Endothelial cell of umbilical vein (primary cell): ENCODE data around the gene PKHD1. TPM values are rescaled to one million over a fixed set of nuclear protein-coding genes. Genes with fewer than 3 reads are reported as not detected.

ENCODE experiments used
- BruUV-seq: library from RNA; stranded (reverse); fragments of 400-500 nt; replicated peaks from 2 replicates; lab custom pipeline; 2021; lab: Mats Ljungman, UMichigan
- CTCF ChIA-PET: fragments of 300-600, 350-600 bp; sonication (Branson Sonifier 250); formaldehyde crosslinking; loops from one replicate; lab custom pipeline; 2021; ENCODE audit warnings: antibody characterized with exemption, inconsistent platforms; lab: Charles Lee
- POLR2A ChIA-PET: fragments of 300-600, 350-600 bp; sonication (Branson Sonifier 250); formaldehyde crosslinking; loops from one replicate; lab custom pipeline; 2021; ENCODE audit warnings: antibody characterized with exemption, inconsistent platforms; lab: Charles Lee
- DNase-seq: peaks from one replicate; pipeline ENCODE4 v3.0.0-alpha.2; 2011; ENCODE audit warnings: low read depth, low spot score
- FAIRE-seq: peaks from 2 replicates; lab custom pipeline; 2011; peaks lifted over from hg19 to GRCh38; lab: Jason Lieb, UNC
- H2AFZ ChIP-seq: 2 replicates; pipeline ENCODE4 v1.6.0; 2012; ENCODE audit warnings: low read depth, low read length, control low read depth, inconsistent platforms
- H3K27ac ChIP-seq: 2 replicates; pipeline ENCODE4 v1.5.1; 2011; ENCODE audit warnings: low read depth, mild to moderate bottlenecking, control low read depth, low read length, moderate library complexity; ENCODE audit not compliant: insufficient read depth
- H3K27me3 ChIP-seq, 2 experiments: 2 replicates each; pipeline versions ENCODE4 v1.6.0 to v1.6.1; 2011; ENCODE audit warnings: low read length in 2 of 2, mixed read lengths in 1 of 2; ENCODE audit not compliant: control insufficient read depth in 2 of 2, insufficient read depth in 2 of 2
- H3K36me3 ChIP-seq, 2 experiments: 2 replicates in 1 of 2; 3 replicates in 1 of 2; pipeline ENCODE4 v1.5.1; 2011; ENCODE audit warnings: low read length in 2 of 2, mild to moderate bottlenecking in 1 of 2, moderate library complexity in 1 of 2; ENCODE audit not compliant: control insufficient read depth in 2 of 2, insufficient read depth in 2 of 2; ENCODE audit errors: extremely low read depth in 1 of 2
- H3K4me1 ChIP-seq: 3 replicates; pipeline ENCODE4 v1.5.1; 2011; ENCODE audit warnings: mild to moderate bottlenecking, low read length; ENCODE audit not compliant: control insufficient read depth, insufficient read depth; ENCODE audit errors: extremely low read depth
- H3K4me2 ChIP-seq: 2 replicates; pipeline ENCODE4 v1.6.1; 2011; ENCODE audit warnings: low read length, control low read depth, mixed read lengths; ENCODE audit not compliant: insufficient read depth
- H3K4me3 ChIP-seq, 3 experiments: fragments of 200-600 bp in 1 of 3; sonication (generic), shearing (Covaris generic) in 1 of 3; replicated peaks in 1 of 3; 2 replicates each; pipeline ENCODE4 v1.5.1; 2011 to 2016; ENCODE audit warnings: control low read depth in 3 of 3, low read length in 3 of 3, mild to moderate bottlenecking in 2 of 3, inconsistent platforms in 1 of 3, low read depth in 1 of 3, moderate library complexity in 1 of 3; ENCODE audit not compliant: insufficient read depth in 1 of 3
- H3K79me2 ChIP-seq: 2 replicates; pipeline ENCODE4 v1.6.0; 2012; ENCODE audit warnings: low read length, inconsistent platforms; ENCODE audit not compliant: control insufficient read depth, insufficient read depth
- H3K9ac ChIP-seq: replicated peaks from 2 replicates; pipeline ENCODE3; 2011; ENCODE audit warnings: low read length, control low read depth; ENCODE audit not compliant: insufficient read depth; ENCODE audit errors: extremely low read depth
- H3K9me1 ChIP-seq: replicated peaks from 3 replicates; pipeline ENCODE4 v1.6.0; 2011; ENCODE audit warnings: mild to moderate bottlenecking, low read length; ENCODE audit not compliant: control insufficient read depth, insufficient read depth; ENCODE audit errors: extremely low read depth
- H3K9me3 ChIP-seq: replicated peaks from 2 replicates; pipeline ENCODE4 v1.5.1; 2012; ENCODE audit warnings: low read length, inconsistent platforms; ENCODE audit not compliant: control insufficient read depth, insufficient read depth
- H4K20me1 ChIP-seq: replicated peaks from 2 replicates; pipeline ENCODE3; 2011; ENCODE audit warnings: mild to moderate bottlenecking, low read length; ENCODE audit not compliant: control insufficient read depth, insufficient read depth; ENCODE audit errors: extremely low read depth
- CTCF ChIP-seq, 2 donors: IDR thresholded peaks; 1 replicate in 1 of 2; 2 replicates in 1 of 2; pipeline ENCODE4 v1.5.1; 2011; ENCODE audit warnings: low read length in 2 of 2, mild to moderate bottlenecking in 2 of 2, moderate library complexity in 2 of 2, control low read depth in 1 of 2, inconsistent platforms in 1 of 2, low read depth in 1 of 2; ENCODE audit not compliant: insufficient read depth in 1 of 2; ENCODE audit errors: extremely low read depth in 1 of 2
- EZH2 ChIP-seq: IDR thresholded peaks from 2 replicates; pipeline ENCODE4 v1.6.1; 2012; ENCODE audit warnings: borderline replicate concordance, low read depth, mild to moderate bottlenecking, moderate library complexity, low read length, inconsistent platforms; ENCODE audit not compliant: severe bottlenecking
- FOS ChIP-seq: IDR thresholded peaks from 2 replicates; pipeline ENCODE4 v1.6.1; 2011; ENCODE audit warnings: mild to moderate bottlenecking, low read length, moderate library complexity, borderline replicate concordance; ENCODE audit not compliant: insufficient read depth
- GATA2 ChIP-seq: IDR thresholded peaks from 2 replicates; pipeline ENCODE4 v1.7.0; 2011; ENCODE audit warnings: low read depth, mild to moderate bottlenecking, moderate library complexity, mixed read lengths, low read length; ENCODE audit not compliant: insufficient read length, insufficient read depth
- JUN ChIP-seq: IDR thresholded peaks from 2 replicates; pipeline ENCODE4 v1.6.1; 2011; ENCODE audit warnings: borderline replicate concordance, low read depth; ENCODE audit not compliant: insufficient read length, insufficient read depth
- MAX ChIP-seq: IDR thresholded peaks from 2 replicates; pipeline ENCODE4 v1.6.1; 2011; ENCODE audit not compliant: insufficient read depth, insufficient read length
- POLR2A ChIP-seq: IDR thresholded peaks from 2 replicates; pipeline ENCODE4 v1.6.1; 2012; ENCODE audit warnings: low read depth, mild to moderate bottlenecking, control low read depth, low read length
- POLR2AphosphoS5 ChIP-seq: IDR thresholded peaks from 2 replicates; pipeline ENCODE4 v1.6.1; 2012; ENCODE audit warnings: low read depth, mild to moderate bottlenecking, control low read depth, low read length, moderate library complexity; ENCODE audit not compliant: insufficient read depth
- dilution Hi-C: fragments of 300-500 bp; cut with MboI; formaldehyde crosslinking; loops from one replicate; pipeline ENCODE4 v1.15.0; 2019; ENCODE audit warnings: low sequenced_read_pairs; ENCODE audit not compliant: extremely low pct_ligation_motif_present
- intact Hi-C: fragments of 100-400 bp; cut with micrococcal nuclease; formaldehyde crosslinking; loops from one replicate; pipeline ENCODE4 v1.10.0; 2022
- polyA plus RNA-seq, 4 experiments: library from polyadenylated mRNA; depleted of rRNA in 3 of 4; stranded (reverse) in 3 of 4; unstranded in 1 of 4; fragments of >200 nt; gene quantifications; 2 replicates each; pipeline versions ENCODE4 v1.2.1 to v1.2.3, GENCODE V29; 2011 to 2012; ENCODE audit warnings: missing spikeins in 1 of 4
- total RNA-seq: library from RNA; stranded (reverse); gene quantifications from 2 replicates; pipeline ENCODE4 v1.2.3, GENCODE V29; 2021

Gene PKHD1
- total and polyA plus RNA-seq, 2 donors (not counting 3 experiments of a cell fraction or from before 2014, with no cell fraction given), result not detected

GRCh38 chr6:51571168-51571567, 516.2 kb downstream of the PKHD1 start:
- Histone ChIP-seq H2AFZ (no peak overlapping the region), H3K27me3 (no peaks in the 10 kb centered on the region), H3K4me3 (no peak overlapping the region), H3K4me1 (no peaks in the 10 kb centered on the region), H3K27ac (no peak overlapping the region), H3K4me2 (no peak overlapping the region), H4K20me1 (no peaks in the 10 kb centered on the region), H3K79me2 (no peaks in the 10 kb centered on the region), H3K36me3 (no peaks in the 10 kb centered on the region), H3K9me1 (no peaks in the 10 kb centered on the region), H3K9ac (no peak overlapping the region), H3K9me3 (peaks cover 4% of the 10 kb centered on the region)
- FAIRE-seq, result no peak
- CTCF ChIA-PET, result no interaction called here
- dilution Hi-C loops, result no loop called here
- intact Hi-C loops, result loop anchor here (5.0 kb wide), 1 partner anchor 704 kb away; no protein-coding TSS in a partner anchor
- no peak for DNase-seq
- TF ChIP-seq EZH2 (no peak), CTCF (IDR thresholded peaks at IDR 0.05; ENCODE audit: extremely low read depth in 1 of 2, insufficient read depth in 1 of 2, low read depth in 1 of 2, low read length in 2 of 2) (no peak), MAX (no peak), GATA2 (no peak), POLR2A (no peak), JUN (no peak), POLR2AphosphoS5 (no peak), FOS (no peak)
- BruUV-seq, result no TSS peak
- POLR2A ChIA-PET, result no interaction called here
